GM12878 (cell line): ENCODE results near the gene SKAP1. TPM values are rescaled to one million over a fixed set of nuclear protein-coding genes. Genes with fewer than 3 reads are reported as not detected.
A peak's percentile ranks its signal among the peaks of the same experiment; 100 is the strongest.

Experiments used
- BCL3 ChIP-seq: IDR thresholded peaks from 2 replicates; pipeline ENCODE4 v1.6.1; 2011; ENCODE audit warnings: borderline replicate concordance, low read depth, mild to moderate bottlenecking, moderate library complexity, low read length; ENCODE audit not compliant: insufficient read depth, poor library complexity, severe bottlenecking
- BHLHE40 ChIP-seq, 2 experiments: fragments of 450-650 bp in 1 of 2; IDR thresholded peaks; 2 replicates each; pipeline ENCODE4 v1.6.1; 2011 to 2017; ENCODE audit warnings: low read depth in 2 of 2, borderline replicate concordance in 1 of 2, improper control_type of control experiment in 1 of 2, low read length in 1 of 2, mild to moderate bottlenecking in 1 of 2
- BMI1 ChIP-seq: fragments of 450-650 bp; IDR thresholded peaks from 2 replicates; pipeline ENCODE4 v1.6.1; 2016; ENCODE audit warnings: mild to moderate bottlenecking, moderate library complexity, borderline replicate concordance
- CHD1 ChIP-seq: IDR thresholded peaks from 2 replicates; pipeline ENCODE4 v1.6.1; 2012; ENCODE audit warnings: low read depth, low read length, improper control_type of control experiment
- HDAC6 ChIP-seq: fragments of 200-600 bp; sonication (generic); IDR thresholded peaks from one replicate; pipeline ENCODE4 v1.8.0; 2017; ENCODE audit warnings: antibody characterized with exemption; ENCODE audit not compliant: unreplicated experiment
- IRF3 ChIP-seq: fragments of 450-650 bp; IDR thresholded peaks from 2 replicates; pipeline ENCODE4 v1.6.1; 2014; ENCODE audit warnings: mild to moderate bottlenecking
- JUNB ChIP-seq: IDR thresholded peaks from 2 replicates; pipeline ENCODE4 v1.6.1; 2016; ENCODE audit warnings: antibody characterized with exemption, mild to moderate bottlenecking
- KDM1A ChIP-seq: fragments of 200-600 bp; sonication (generic); IDR thresholded peaks from 2 replicates; pipeline ENCODE4 v1.6.1; 2016; ENCODE audit warnings: borderline replicate concordance
- MEF2A ChIP-seq: IDR thresholded peaks from 2 replicates; pipeline ENCODE4 v1.6.1; 2011; ENCODE audit warnings: low read depth, mild to moderate bottlenecking, low read length, moderate library complexity; ENCODE audit not compliant: insufficient read depth
- NFIC ChIP-seq: IDR thresholded peaks from 2 replicates; pipeline ENCODE4 v1.6.1; 2012; ENCODE audit warnings: low read depth, mild to moderate bottlenecking, inconsistent platforms, low read length, moderate library complexity
- NRF1 ChIP-seq: conservative IDR thresholded peaks from 2 replicates; pipeline ENCODE4 v1.6.1; 2011; ENCODE audit warnings: mild to moderate bottlenecking, low read depth, low read length, improper control_type of control experiment
- PAX8 ChIP-seq: fragments of 450-650 bp; IDR thresholded peaks from 2 replicates; pipeline ENCODE4 v1.6.1; 2017; ENCODE audit warnings: mild to moderate bottlenecking, moderate library complexity
- PML ChIP-seq: IDR thresholded peaks from 2 replicates; pipeline ENCODE4 v1.6.1; 2012; ENCODE audit warnings: low read length, inconsistent platforms
- POLR2AphosphoS2 ChIP-seq: IDR thresholded peaks from 2 replicates; pipeline ENCODE4 v1.6.1; 2011; ENCODE audit warnings: low read depth, mild to moderate bottlenecking, low read length, improper control_type of control experiment, moderate library complexity
- RB1 ChIP-seq: fragments of 450-650 bp; formaldehyde crosslinking; IDR thresholded peaks from 2 replicates; pipeline ENCODE4 v1.6.1; 2017; ENCODE audit warnings: mild to moderate bottlenecking, borderline replicate concordance
- REST ChIP-seq: IDR thresholded peaks from 2 replicates; pipeline ENCODE4 v1.6.1; 2012; ENCODE audit warnings: mild to moderate bottlenecking, low read depth, low read length
- RFX5 ChIP-seq: IDR thresholded peaks from 2 replicates; pipeline ENCODE4 v1.6.1; 2011; ENCODE audit warnings: low read depth, low read length, improper control_type of control experiment
- RUNX3 ChIP-seq: IDR thresholded peaks from 2 replicates; pipeline ENCODE4 v1.6.1; 2012; ENCODE audit warnings: low read length, inconsistent platforms
- SIN3A ChIP-seq: IDR thresholded peaks from 2 replicates; pipeline ENCODE4 v1.6.1; 2012; ENCODE audit warnings: low read depth, low read length, improper control_type of control experiment
- SMARCA5 ChIP-seq: fragments of 450-650 bp; IDR thresholded peaks from 2 replicates; pipeline ENCODE4 v1.6.1; 2017; ENCODE audit warnings: mild to moderate bottlenecking
- STAT1 ChIP-seq: fragments of 450-650 bp; conservative IDR thresholded peaks from 2 replicates; pipeline ENCODE4 v1.6.1; 2014; ENCODE audit warnings: antibody characterized with exemption, mild to moderate bottlenecking
- TAF1 ChIP-seq: IDR thresholded peaks from 2 replicates; pipeline ENCODE4 v1.6.1; 2011; ENCODE audit warnings: mild to moderate bottlenecking, low read depth, low read length, borderline replicate concordance
- TCF3 ChIP-seq: IDR thresholded peaks from 2 replicates; pipeline ENCODE4 v1.6.1; 2012; ENCODE audit warnings: low read depth, mild to moderate bottlenecking, low read length, borderline replicate concordance; ENCODE audit not compliant: insufficient read depth
- TCF7 ChIP-seq: IDR thresholded peaks from 2 replicates; pipeline ENCODE4 v1.6.1; 2014; ENCODE audit warnings: antibody characterized with exemption, borderline replicate concordance
- ZNF622 ChIP-seq: fragments of 450-650 bp; IDR thresholded peaks from 2 replicates; pipeline ENCODE4 v1.6.1; 2017; ENCODE audit warnings: mild to moderate bottlenecking, inconsistent platforms
- polyA plus RNA-seq, 11 experiments: library from polyadenylated mRNA; depleted of rRNA in 4 of 11; unstranded in 6 of 11; stranded (reverse) in 5 of 11; fragments of >200 nt; fragmentation: Nextera tagmentation in 4 of 11; fragmentation: Illumina TruSeq in 1 of 11; extraction: Ambion mirVana in 4 of 11; extraction: Trizol in 1 of 11; gene quantifications; 1 replicate in 1 of 11; 2 replicates in 10 of 11; pipeline versions ENCODE4 v1.2.1 to v1.2.3, GENCODE V29; 2011 to 2016; ENCODE audit warnings: inconsistent platforms in 2 of 11, missing spikeins in 2 of 11, low read depth in 1 of 11
- total RNA-seq, 4 experiments: library from RNA; depleted of rRNA in 3 of 4; stranded (reverse); fragments of >200 nt in 3 of 4; fragmentation: Illumina TruSeq in 1 of 4; extraction: Trizol in 1 of 4; gene quantifications; 2 replicates each; pipeline versions ENCODE4 v1.2.1 to v1.2.3, GENCODE V29; 2013 to 2021
- TF ChIP-seq, protein P1 (sequence below): IDR thresholded peaks from 2 replicates; pipeline ENCODE4 v1.6.1; 2012; ENCODE audit warnings: low read depth, low read length, improper control_type of control experiment

The SKAP1 gene
- total and polyA plus RNA-seq, 10 of the 15 experiments (the other 5 are each of a cell fraction or from before 2014, with no cell fraction given), result 17.1 to 97.6 (median 35.9) TPM

GRCh38 chr17:48439110-48439850, 9.3 kb upstream of the SKAP1 start (continued):
- no peak for TF ChIP-seq CHD1
- no peak for TF ChIP-seq POLR2AphosphoS2
- TF ChIP-seq BMI1, result no peak
- TF ChIP-seq RFX5, result no peak
- no peak; the same call in 1 of the 2 replicates for TF ChIP-seq NFIC
- TF ChIP-seq, protein P1, sequence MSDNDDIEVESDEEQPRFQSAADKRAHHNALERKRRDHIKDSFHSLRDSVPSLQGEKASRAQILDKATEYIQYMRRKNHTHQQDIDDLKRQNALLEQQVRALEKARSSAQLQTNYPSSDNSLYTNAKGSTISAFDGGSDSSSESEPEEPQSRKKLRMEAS, result 0 out of 2 replicates have a peak, but pooled peaks have one; percentile 32
- no peak for TF ChIP-seq SIN3A
- no peak; the same call in 1 of the 2 replicates for TF ChIP-seq SMARCA5
- TF ChIP-seq TAF1, result no peak
- TF ChIP-seq TCF3, result no peak
- TF ChIP-seq BHLHE40 (IDR thresholded peaks at IDR 0.05; ENCODE audit: borderline replicate concordance in 1 of 2, low read depth in 2 of 2, low read length in 1 of 2), result 0 out of 4 replicates have a peak, but pooled peaks of 1 of the 2 experiments have one; percentile 3
- 0 out of 2 replicates have a peak, but pooled peaks have one; percentile 22 for TF ChIP-seq PAX8
- TF ChIP-seq RUNX3, result peak; percentile 69; the same call in 1 of the 2 replicates
- TF ChIP-seq JUNB, result peak; percentile 32; the same call in 1 of the 2 replicates
- no peak for TF ChIP-seq MEF2A
- no peak for TF ChIP-seq BCL3
- no peak for TF ChIP-seq RB1
- TF ChIP-seq IRF3, result no peak
- no peak for TF ChIP-seq TCF7
- no peak for TF ChIP-seq HDAC6
- TF ChIP-seq NRF1, result no peak
- no peak for TF ChIP-seq REST
- TF ChIP-seq STAT1, result no peak; the same call in 1 of the 2 replicates
- no peak for TF ChIP-seq KDM1A
- TF ChIP-seq PML, result no peak
- no peak for TF ChIP-seq ZNF622
